ENCODE results near the gene UBE3A.

DNA sequence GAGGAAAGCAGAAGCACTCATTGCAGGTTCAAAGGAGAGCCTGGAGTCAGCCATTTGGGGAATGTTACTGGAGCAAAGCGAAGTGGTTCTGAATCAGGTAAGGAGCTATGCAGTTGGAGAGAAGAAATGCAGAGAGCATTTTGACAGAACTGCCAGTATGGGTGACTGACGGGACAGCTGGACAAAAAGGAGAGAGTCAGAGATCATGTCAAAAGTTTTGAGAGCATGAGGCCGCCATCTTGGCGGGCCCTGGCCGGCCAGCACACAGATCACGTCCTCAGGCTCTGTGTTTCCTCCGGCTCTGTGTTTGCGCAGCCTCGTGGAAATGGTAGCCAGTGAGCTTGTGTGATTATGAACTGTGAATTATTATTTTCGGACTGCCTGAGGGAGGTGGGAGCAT is 29.8 kb upstream of the UBE3A start:
- no peak for TF ChIP-seq CTCF (conservative IDR thresholded peaks at IDR 0.05 in 1 of 2, IDR thresholded peaks at IDR 0.05 in 1 of 2; ENCODE audit: extremely low read depth in 1 of 2, insufficient read depth in 1 of 2, low read depth in 1 of 2, low read length in 2 of 2)
- no peak for TF ChIP-seq EZH2 (IDR thresholded peaks at IDR 0.05; ENCODE audit: borderline replicate concordance, low read length)

Data from mammary epithelial cell (primary cell).